Right lobe of liver (tissue), 6 donors: Measurements from ENCODE around the gene KHDC4. TPM values are rescaled to one million over a fixed set of nuclear protein-coding genes. Genes with fewer than 3 reads are reported as not detected.

Experiments used
- ATAC-seq, 4 donors: fragments of 200-7000 bp; cut with Tn5 transposase; one replicate each; pipeline ENCODE4 v1.9.1; 2020; ENCODE audit warnings: mild to moderate bottlenecking in 4 of 4, moderate library complexity in 4 of 4
- DNase-seq, 3 donors: peaks; one replicate each; pipeline ENCODE4 v3.0.0-alpha.2; 2020
- H3K27ac ChIP-seq, 3 donors: fragments of 200-600 bp; one replicate each; pipeline ENCODE4 v1.8.0; 2022
- H3K27me3 ChIP-seq, 2 donors: fragments of 200-600 bp; one replicate each; pipeline ENCODE4 v1.8.0; 2022
- H3K36me3 ChIP-seq, 4 donors: fragments of 200-600 bp; sonication (generic) in 1 of 4; one replicate each; pipeline versions ENCODE4 v1.5.1 to v1.8.0; 2017 to 2022; ENCODE audit warnings: control low read depth in 1 of 4
- H3K4me1 ChIP-seq, 4 donors: fragments of 200-600 bp; sonication (generic) in 1 of 4; one replicate each; pipeline versions ENCODE4 v1.5.1 to v1.8.0; 2017 to 2022; ENCODE audit warnings: control low read depth in 1 of 4
- H3K4me3 ChIP-seq, 3 donors: fragments of 200-600 bp; one replicate each; pipeline ENCODE4 v1.8.0; 2022
- H3K9me3 ChIP-seq, 4 donors: fragments of 200-600 bp; sonication (generic) in 1 of 4; one replicate each; pipeline versions ENCODE4 v1.5.1 to v1.8.0; 2017 to 2022; ENCODE audit warnings: control low read depth in 1 of 4
- POLR2A ChIP-seq: fragments of 450-650 bp; IDR thresholded peaks from one replicate; pipeline ENCODE4 v1.6.1; 2017; ENCODE audit warnings: antibody characterized with exemption, mild to moderate bottlenecking
- WGBS: methylation state at CpG from one replicate; pipeline ENCODE4 v1.1.6; 2018; ENCODE audit warnings: low coverage, low lambda C conversion rate; ENCODE audit not compliant: insufficient coverage; ENCODE audit errors: missing lambda C conversion rate; 5-methylcytosine and 5-hydroxymethylcytosine counted together
- intact Hi-C, 2 donors: fragments of 100-400 bp; cut with DNase I; formaldehyde crosslinking; loops; one replicate each; pipeline versions ENCODE4 v1.11.2 to v1.14.1; 2022
- total RNA-seq, 6 experiments: library from RNA; depleted of rRNA in 2 of 6; stranded (reverse); fragments of >200 nt in 2 of 6; fragmentation: NEBNext Ultra II Directional in 3 of 6; extraction: Animal tissue kit (Norgen Biotek cat#: 25700) in 3 of 6; gene quantifications; one replicate each; pipeline versions ENCODE4 v1.1.0 to v1.2.4, GENCODE V29; 2016 to 2023
- TF ChIP-seq, protein P1 (sequence below), 4 donors: fragments of 200-600 bp in 3 of 4; fragments of 450-650 bp in 1 of 4; IDR thresholded peaks; one replicate each; pipeline versions ENCODE4 v1.5.1 to v1.8.0; 2016 to 2022; ENCODE audit warnings: antibody characterized with exemption in 4 of 4, mild to moderate bottlenecking in 2 of 4
- donor health status: DM: no; HTN: yes; CAD: no.
- donor health status: DM: no; HTN: no; CAD: no.
- donor health status: DM: no; HTN: no; CAD: no.
- donor health status: DM: no; HTN: yes; CAD: no.
- donor health status: DM: no; HTN: yes; CAD: no.

Gene KHDC4
- total RNA-seq, 6 experiments from 2014 or later, result 14.1 to 19.0 (median 17.2) TPM

DNA sequence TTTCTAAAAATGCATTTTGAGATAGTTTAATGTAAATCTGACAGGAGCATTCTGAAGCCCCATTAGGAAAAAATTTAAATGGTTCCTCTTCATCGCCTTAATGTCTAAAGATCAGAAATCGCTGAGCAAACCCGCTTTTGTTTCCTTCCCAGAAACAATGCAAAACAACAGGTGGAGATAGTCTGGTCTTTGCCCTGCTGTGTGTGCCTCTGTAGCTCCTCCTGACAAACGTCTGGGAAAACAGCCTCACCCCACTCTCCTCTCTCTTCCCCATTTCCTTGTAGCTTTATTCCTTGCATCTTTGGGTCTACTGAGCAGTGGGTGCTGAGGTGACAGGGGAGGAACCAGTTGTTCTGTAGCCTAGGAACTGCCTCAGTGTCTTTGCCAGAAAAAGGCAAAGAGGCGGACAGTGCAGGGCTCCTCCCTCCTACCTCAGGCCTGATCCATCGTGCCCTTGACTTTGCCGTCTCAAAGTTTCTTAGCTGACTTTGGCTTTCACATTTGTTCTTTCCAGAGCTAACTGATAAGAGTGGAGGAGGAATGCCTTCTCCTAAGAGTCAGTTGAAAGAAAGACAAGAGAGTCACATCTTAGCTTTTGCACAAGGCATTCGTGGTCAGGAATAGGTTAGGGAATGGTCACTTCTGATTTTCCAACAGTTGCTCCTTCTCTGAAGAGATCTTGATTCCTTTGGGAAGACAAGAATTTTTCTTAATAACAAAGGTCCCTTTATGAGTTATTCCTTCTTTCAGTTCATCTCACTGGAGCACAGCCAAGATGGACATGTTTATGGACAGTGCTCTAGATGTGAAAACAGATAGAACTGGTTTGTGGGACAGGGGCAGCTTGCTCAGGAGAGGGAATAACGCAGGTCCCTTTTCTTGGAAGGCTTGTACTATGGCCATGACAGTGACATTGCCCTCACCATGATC is 49.9 kb downstream of the KHDC4 start:
- WGBS, result 66% methylated on average over 9 of the region's 9 CpGs
- DNase-seq, result no peak
- Histone ChIP-seq H3K36me3 (no peaks in the 10 kb centered on the region), H3K4me1 (no peaks in the 10 kb centered on the region), H3K27me3 (no peaks in the 10 kb centered on the region), H3K9me3 (no peaks in the 10 kb centered on the region), H3K4me3 (no peak overlapping the region), H3K27ac (no peak overlapping the region)
- no peak for ATAC-seq
- TF ChIP-seq POLR2A, result no peak
- TF ChIP-seq, protein P1, sequence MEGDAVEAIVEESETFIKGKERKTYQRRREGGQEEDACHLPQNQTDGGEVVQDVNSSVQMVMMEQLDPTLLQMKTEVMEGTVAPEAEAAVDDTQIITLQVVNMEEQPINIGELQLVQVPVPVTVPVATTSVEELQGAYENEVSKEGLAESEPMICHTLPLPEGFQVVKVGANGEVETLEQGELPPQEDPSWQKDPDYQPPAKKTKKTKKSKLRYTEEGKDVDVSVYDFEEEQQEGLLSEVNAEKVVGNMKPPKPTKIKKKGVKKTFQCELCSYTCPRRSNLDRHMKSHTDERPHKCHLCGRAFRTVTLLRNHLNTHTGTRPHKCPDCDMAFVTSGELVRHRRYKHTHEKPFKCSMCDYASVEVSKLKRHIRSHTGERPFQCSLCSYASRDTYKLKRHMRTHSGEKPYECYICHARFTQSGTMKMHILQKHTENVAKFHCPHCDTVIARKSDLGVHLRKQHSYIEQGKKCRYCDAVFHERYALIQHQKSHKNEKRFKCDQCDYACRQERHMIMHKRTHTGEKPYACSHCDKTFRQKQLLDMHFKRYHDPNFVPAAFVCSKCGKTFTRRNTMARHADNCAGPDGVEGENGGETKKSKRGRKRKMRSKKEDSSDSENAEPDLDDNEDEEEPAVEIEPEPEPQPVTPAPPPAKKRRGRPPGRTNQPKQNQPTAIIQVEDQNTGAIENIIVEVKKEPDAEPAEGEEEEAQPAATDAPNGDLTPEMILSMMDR (IDR thresholded peaks at IDR 0.05), result no peak
- intact Hi-C loops, result no loop called here

DNA sequence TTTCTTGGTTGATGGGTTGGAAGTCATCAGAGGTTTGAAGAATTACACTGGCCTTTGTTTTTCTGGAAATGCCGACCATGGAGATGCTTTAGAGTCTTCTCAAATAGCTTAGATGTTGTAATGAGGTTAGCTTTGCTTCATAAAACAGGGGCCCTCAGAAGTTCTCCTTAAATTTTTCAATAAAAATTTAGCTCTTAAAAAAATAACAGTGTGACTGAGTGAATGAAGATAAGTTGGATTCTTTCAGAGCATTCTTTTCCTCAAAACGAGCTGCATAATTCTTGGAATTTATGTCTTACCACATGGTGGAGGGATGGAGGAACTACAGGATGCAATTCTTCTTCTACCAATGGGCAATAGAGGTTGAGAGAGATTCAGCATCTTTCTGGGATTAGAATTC is 51.4 kb downstream of the KHDC4 start:
- intact Hi-C loops, result no loop called here
- 33% methylated on average over 1 of the region's 2 CpGs for WGBS
- no peaks in the 10 kb centered on the region for H3K4me1 ChIP-seq

DNA sequence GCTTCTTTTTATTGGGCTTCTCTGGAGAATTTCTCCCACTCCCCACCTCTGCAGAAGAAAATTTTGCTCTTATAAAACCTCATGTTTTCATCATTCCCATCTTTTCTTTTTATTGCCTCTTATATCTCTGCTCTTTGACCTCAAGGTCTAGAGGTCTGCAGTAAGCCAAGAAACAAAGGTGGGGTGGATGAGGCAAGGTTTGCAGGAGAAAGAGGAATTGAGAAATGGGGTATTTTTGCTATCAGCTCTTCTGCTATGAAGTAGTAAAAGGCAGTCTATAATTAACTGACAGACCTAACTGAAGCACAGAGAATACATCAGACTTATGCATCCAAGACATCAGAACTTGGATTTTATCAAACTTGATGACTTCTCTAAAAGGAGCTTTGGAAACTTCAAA is 52.0 kb downstream of the KHDC4 start:
- no peaks in the 10 kb centered on the region for H3K36me3 ChIP-seq
- no peak for ATAC-seq
- H3K27ac ChIP-seq, result no peak overlapping the region
- no peaks in the 10 kb centered on the region for H3K4me1 ChIP-seq
- H3K27me3 ChIP-seq, result no peaks in the 10 kb centered on the region
- no peak overlapping the region for H3K4me3 ChIP-seq
- no peak for TF ChIP-seq POLR2A
- TF ChIP-seq, protein P1 (IDR thresholded peaks at IDR 0.05), result no peak
- H3K9me3 ChIP-seq, result no peaks in the 10 kb centered on the region
- intact Hi-C loops, result no loop called here
- no peak for DNase-seq

More for the DNA sequence above, 51.4 kb downstream of the KHDC4 start:
- TF ChIP-seq, protein P1 (IDR thresholded peaks at IDR 0.05), result no peak
- no peak for TF ChIP-seq POLR2A
- ATAC-seq (no peak), DNase-seq (no peak)
- Histone ChIP-seq H3K27ac (no peak overlapping the region), H3K9me3 (no peaks in the 10 kb centered on the region), H3K36me3 (no peaks in the 10 kb centered on the region), H3K4me3 (no peak overlapping the region), H3K27me3 (no peaks in the 10 kb centered on the region)

DNA sequence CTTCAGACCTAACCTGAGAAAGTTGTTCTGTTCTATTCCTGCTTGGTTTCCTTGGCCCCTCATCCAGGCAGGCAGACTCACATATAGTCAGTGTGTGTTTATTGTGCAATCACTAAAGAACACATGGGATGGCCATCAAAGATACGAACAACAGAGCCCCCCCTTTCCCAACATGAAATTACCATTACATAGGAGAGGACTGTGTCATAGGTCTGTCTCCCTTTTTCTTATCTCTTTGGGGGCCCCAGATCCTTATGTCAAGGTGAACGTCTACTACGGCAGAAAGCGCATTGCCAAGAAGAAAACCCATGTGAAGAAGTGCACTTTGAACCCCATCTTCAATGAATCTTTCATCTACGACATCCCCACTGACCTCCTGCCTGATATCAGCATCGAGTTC is 53.3 kb downstream of the KHDC4 start:
- TF ChIP-seq, protein P1 (IDR thresholded peaks at IDR 0.05), result no peak
- no peak for TF ChIP-seq POLR2A
- Histone ChIP-seq H3K9me3 (no peaks in the 10 kb centered on the region), H3K27me3 (no peaks in the 10 kb centered on the region), H3K36me3 (no peaks in the 10 kb centered on the region), H3K27ac (no peak overlapping the region), H3K4me3 (no peak overlapping the region), H3K4me1 (no peaks in the 10 kb centered on the region)
- DNase-seq (no peak), ATAC-seq (no peak)
- 64% methylated on average over 6 of the region's 6 CpGs for WGBS
- intact Hi-C loops, result no loop called here
